Adrenal gland (tissue), 12 donors: ENCODE measurements around the gene GPS1. TPM values are rescaled to one million over a fixed set of nuclear protein-coding genes. Genes with fewer than 3 reads are reported as not detected.
A peak's percentile ranks its signal among the peaks of the same experiment; 100 is the strongest.

Source experiments
- DNase-seq, 7 donors: peaks; one replicate each; pipeline ENCODE4 v3.0.0-alpha.2; 2019 to 2020
- H3K27ac ChIP-seq, 5 donors: fragments of 200-600 bp; sonication (generic) in 4 of 5; 1 replicate in 3 of 5; 2 replicates in 2 of 5; pipeline versions ENCODE4 v1.5.1 to v1.8.0; 2016 to 2020; ENCODE audit warnings: mild to moderate bottlenecking in 1 of 5
- H3K27me3 ChIP-seq: fragments of 200-600 bp; 2 replicates; pipeline ENCODE4 v1.8.0; 2021
- H3K36me3 ChIP-seq, 2 donors: fragments of 200-600 bp; replicated peaks in 1 of 2; 1 replicate in 1 of 2; 2 replicates in 1 of 2; pipeline versions ENCODE4 v1.5.1 to v1.8.0; 2018 to 2022
- H3K4me1 ChIP-seq, 2 donors: fragments of 200-600 bp; replicated peaks in 1 of 2; 1 replicate in 1 of 2; 2 replicates in 1 of 2; pipeline versions ENCODE4 v1.5.1 to v1.8.0; 2018 to 2021
- H3K4me3 ChIP-seq, 4 donors: fragments of 200-600 bp; sonication (generic) in 3 of 4; one replicate each; pipeline ENCODE4 v1.5.1; 2016 to 2018
- H3K9me3 ChIP-seq, 3 donors: fragments of 200-600 bp; sonication (generic) in 1 of 3; replicated peaks in 1 of 3; 1 replicate in 2 of 3; 2 replicates in 1 of 3; pipeline versions ENCODE4 v1.5.1 to v1.8.0; 2016 to 2021
- POLR2A ChIP-seq, 2 donors: fragments of 450-650 bp; IDR thresholded peaks; one replicate each; pipeline ENCODE4 v1.6.1; 2017; ENCODE audit warnings: antibody characterized with exemption in 2 of 2, mild to moderate bottlenecking in 2 of 2, moderate library complexity in 1 of 2
- WGBS, 4 donors: extraction: QIAGEN DNeasy Blood & Tissue Kit in 2 of 4; methylation state at CpG; one replicate each; pipeline versions ENCODE4 v1.1.5 to v1.1.7; 2013 to 2017; 5-methylcytosine and 5-hydroxymethylcytosine counted together
- intact Hi-C, 2 donors: fragments of 100-400 bp; cut with DNase I; formaldehyde crosslinking; loops; one replicate each; pipeline versions ENCODE4 v1.14.1 to v1.15.0; 2022 to 2023
- polyA plus RNA-seq, 3 donors: library from polyadenylated mRNA; stranded (reverse); fragments of 200-250 nt in 2 of 3; fragments of 350-450 nt in 1 of 3; fragmentation: Illumina TruSeq in 1 of 3; extraction: RNeasy Lipid Tissue Mini Kit (QIAGEN cat#74804) in 1 of 3; gene quantifications; one replicate each; pipeline ENCODE4 v1.2.3, GENCODE V29; 2013 to 2014
- total RNA-seq, 9 donors: library from RNA; depleted of rRNA in 4 of 9; stranded (reverse); fragments of >200 nt in 4 of 9; fragments of 120-200 nt in 1 of 9; fragmentation: NEBNext Ultra II Directional in 1 of 9; extraction: Animal tissue kit (Norgen Biotek cat#: 25700) in 1 of 9; gene quantifications; one replicate each; pipeline versions ENCODE4 v1.1.0 to v1.2.4, GENCODE V29; 2013 to 2023
- TF ChIP-seq, protein P1 (sequence below), 6 experiments: fragments of 450-650 bp in 4 of 6; fragments of 200-600 bp in 2 of 6; sonication (generic) in 1 of 6; IDR thresholded peaks; 1 replicate in 5 of 6; 2 replicates in 1 of 6; pipeline versions ENCODE4 v1.5.1 to v1.8.0; 2016 to 2021; ENCODE audit warnings: antibody characterized with exemption in 6 of 6, mild to moderate bottlenecking in 2 of 6, moderate library complexity in 1 of 6
- donor health status: healthy with polysubstance abuse.
- donor health status: Bipolar disorder and iron deficiency.
- donor health status: DM: yes; HTN: yes; CAD: no.
- donor health status: DM: no; HTN: no; CAD: no.
- donor health status: DM: no; HTN: no; CAD: no.
- donor health status: DM: yes; HTN: yes; CAD: no.

The GPS1 gene
- total and polyA plus RNA-seq, 12 donors = 37.4 to 305 (median 113) TPM

DNA sequence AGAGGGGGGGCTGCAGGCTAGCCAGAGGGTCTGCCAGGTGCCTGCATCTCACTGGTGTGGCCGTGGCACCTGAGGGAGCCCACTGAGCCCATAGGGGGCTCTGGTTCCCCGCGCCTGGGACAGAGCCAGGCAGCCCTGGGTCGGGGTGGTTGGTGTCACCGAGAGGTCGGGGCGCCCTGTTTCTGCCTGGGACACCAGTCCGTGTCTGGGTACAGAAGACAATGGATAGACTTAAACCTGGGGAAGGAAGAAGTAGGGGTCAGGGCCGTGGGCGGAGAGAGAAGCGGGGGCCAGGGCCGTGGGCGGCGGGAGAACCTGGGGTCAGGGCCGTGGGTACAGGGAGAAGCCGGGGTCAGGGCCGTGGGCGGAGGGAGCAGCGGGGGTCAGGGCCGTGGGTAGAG, 3.1 kb upstream of the GPS1 start:
- intact Hi-C loops = no loop called here
- WGBS, 4 donors = 84 to 87% (median 86%) methylated on average over 19 to 20 of the region's 20 CpGs

DNA sequence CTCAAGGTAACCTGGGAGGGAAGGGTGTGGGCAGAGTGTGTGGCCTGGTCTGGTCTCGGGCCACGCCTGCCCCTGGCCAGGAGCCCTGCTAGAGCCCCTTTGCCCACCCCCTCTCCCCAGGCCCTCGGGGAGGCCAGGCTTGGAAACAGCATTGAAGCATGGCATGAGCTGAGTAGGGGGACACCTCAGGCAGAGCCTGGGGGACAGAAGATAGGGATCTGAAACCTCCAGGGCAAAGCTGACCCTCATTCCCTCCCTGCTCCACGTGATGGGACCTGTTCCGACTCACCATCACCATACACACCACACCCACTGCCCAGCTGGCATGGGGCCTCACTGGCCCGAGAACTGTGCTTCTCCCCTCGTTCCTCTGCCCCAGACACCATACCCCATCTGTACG, 2.6 kb upstream of the GPS1 start:
- H3K27ac ChIP-seq = no peak overlapping the region
- TF ChIP-seq, protein P1, sequence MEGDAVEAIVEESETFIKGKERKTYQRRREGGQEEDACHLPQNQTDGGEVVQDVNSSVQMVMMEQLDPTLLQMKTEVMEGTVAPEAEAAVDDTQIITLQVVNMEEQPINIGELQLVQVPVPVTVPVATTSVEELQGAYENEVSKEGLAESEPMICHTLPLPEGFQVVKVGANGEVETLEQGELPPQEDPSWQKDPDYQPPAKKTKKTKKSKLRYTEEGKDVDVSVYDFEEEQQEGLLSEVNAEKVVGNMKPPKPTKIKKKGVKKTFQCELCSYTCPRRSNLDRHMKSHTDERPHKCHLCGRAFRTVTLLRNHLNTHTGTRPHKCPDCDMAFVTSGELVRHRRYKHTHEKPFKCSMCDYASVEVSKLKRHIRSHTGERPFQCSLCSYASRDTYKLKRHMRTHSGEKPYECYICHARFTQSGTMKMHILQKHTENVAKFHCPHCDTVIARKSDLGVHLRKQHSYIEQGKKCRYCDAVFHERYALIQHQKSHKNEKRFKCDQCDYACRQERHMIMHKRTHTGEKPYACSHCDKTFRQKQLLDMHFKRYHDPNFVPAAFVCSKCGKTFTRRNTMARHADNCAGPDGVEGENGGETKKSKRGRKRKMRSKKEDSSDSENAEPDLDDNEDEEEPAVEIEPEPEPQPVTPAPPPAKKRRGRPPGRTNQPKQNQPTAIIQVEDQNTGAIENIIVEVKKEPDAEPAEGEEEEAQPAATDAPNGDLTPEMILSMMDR (IDR thresholded peaks at IDR 0.05) = no peak
- no peak for TF ChIP-seq POLR2A (IDR thresholded peaks at IDR 0.05)
- intact Hi-C loops = no loop called here
- H3K9me3 ChIP-seq = no peaks in the 10 kb centered on the region
- H3K4me1 ChIP-seq = peaks cover 17 to 21% of the 10 kb centered on the region in 2 donors
- H3K4me3 ChIP-seq = no peak overlapping the region
- H3K36me3 ChIP-seq = peaks cover 0 to 39% of the 10 kb centered on the region in 2 donors
- 86 to 94% (median 89%) methylated on average over 5 to 8 of the region's 8 CpGs for WGBS, 4 donors
- no peaks in the 10 kb centered on the region for H3K27me3 ChIP-seq
- DNase-seq = peak in 1 of 7 donors; percentile 4

More for the DNA sequence above, 3.1 kb upstream of the GPS1 start:
- H3K9me3 ChIP-seq = no peaks in the 10 kb centered on the region
- H3K27ac ChIP-seq = no peak overlapping the region
- no peak for DNase-seq
- H3K27me3 ChIP-seq = no peaks in the 10 kb centered on the region
- H3K36me3 ChIP-seq = peaks cover 0 to 34% of the 10 kb centered on the region in 2 donors
- H3K4me3 ChIP-seq = no peak overlapping the region
- peaks cover 17 to 20% of the 10 kb centered on the region in 2 donors for H3K4me1 ChIP-seq
- TF ChIP-seq, protein P1 (IDR thresholded peaks at IDR 0.05) = no peak
- TF ChIP-seq POLR2A (IDR thresholded peaks at IDR 0.05) = no peak

DNA sequence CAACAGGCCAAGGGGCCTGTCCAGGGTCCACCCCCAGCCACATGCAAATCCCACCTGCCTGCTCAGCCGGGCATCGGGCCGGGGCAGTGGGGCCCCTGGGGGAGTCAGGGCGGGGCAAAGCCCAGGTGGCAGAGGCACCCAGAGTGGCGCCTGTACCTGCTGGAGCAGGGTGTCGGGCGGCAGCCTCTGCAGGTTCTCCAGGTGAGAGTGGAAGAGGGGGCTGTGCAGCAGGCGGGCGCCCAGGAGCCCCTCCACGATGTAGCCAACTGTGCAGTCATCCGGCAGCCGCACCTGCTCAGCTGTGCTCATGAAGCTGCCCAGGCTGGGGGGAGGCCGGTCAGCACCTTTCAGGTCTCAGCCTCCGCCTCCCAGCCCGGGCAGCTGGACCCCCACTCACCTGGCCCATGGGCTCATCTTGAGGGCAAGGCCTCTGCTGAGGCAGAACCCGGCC, 2.2 kb upstream of the GPS1 start:
- Histone ChIP-seq H3K4me1 (peaks cover 17 to 21% of the 10 kb centered on the region in 2 donors), H3K27ac (no peak overlapping the region), H3K27me3 (no peaks in the 10 kb centered on the region), H3K9me3 (no peaks in the 10 kb centered on the region), H3K4me3 (no peak overlapping the region), H3K36me3 (peaks cover 0 to 44% of the 10 kb centered on the region in 2 donors)
- 95 to 100% (median 97%) methylated on average over 5 to 16 of the region's 16 CpGs for WGBS, 4 donors
- intact Hi-C loops = no loop called here
- DNase-seq = peak in 1 of 7 donors; percentile 5
- TF ChIP-seq, protein P1 (IDR thresholded peaks at IDR 0.05) = no peak
- no peak for TF ChIP-seq POLR2A (IDR thresholded peaks at IDR 0.05)

DNA sequence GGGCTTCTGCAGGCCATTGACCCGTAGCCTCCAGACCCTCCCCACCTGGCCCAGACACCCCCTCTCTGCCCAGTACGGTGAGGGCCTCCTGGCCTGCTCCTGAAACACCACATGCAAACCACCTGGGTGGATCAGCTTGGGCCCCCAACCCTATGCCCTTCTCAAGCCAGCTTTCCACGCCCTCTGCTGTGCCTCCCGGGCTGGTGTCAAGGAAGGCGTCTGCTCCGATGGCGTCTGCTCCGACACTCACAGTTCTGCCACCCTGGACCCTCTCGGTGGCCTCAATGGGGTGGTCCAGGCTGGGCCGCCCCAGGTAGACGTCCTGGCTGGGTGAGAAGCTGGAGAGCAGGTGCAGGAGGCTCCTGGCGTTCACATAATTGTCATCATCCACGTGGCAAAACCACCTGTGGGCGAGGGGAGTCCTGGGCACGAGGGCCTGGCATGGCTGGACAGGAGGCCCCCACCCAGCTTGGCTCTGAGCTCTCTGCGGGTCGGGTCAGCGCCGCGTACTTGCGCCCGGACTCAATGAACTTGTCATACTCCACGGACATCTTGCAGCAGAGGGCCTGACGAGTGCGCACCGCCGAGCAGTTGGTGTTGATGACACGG, 1.4 kb upstream of the GPS1 start:
- intact Hi-C loops = no loop called here
- peaks cover 0 to 51% of the 10 kb centered on the region in 2 donors for H3K36me3 ChIP-seq
- no peaks in the 10 kb centered on the region for H3K9me3 ChIP-seq
- H3K4me3 ChIP-seq = peak overlapping the region in 2 of 4 donors; percentile 73 to 97
- peaks cover 17 to 21% of the 10 kb centered on the region in 2 donors for H3K4me1 ChIP-seq
- 91 to 94% (median 92%) methylated on average over 8 to 28 of the region's 28 CpGs for WGBS, 4 donors
- H3K27me3 ChIP-seq = no peaks in the 10 kb centered on the region
- peak in 1 of 7 donors; percentile 9 for DNase-seq
- peak overlapping the region in 1 of 5 donors; percentile 83 for H3K27ac ChIP-seq
- no peak for TF ChIP-seq POLR2A (IDR thresholded peaks at IDR 0.05)
- TF ChIP-seq, protein P1 (IDR thresholded peaks at IDR 0.05) = no peak
